ENCODE results near the gene NELFB.
A peak's percentile ranks its signal among the peaks of the same experiment; 100 is the strongest.

NELFB gene

DNA sequence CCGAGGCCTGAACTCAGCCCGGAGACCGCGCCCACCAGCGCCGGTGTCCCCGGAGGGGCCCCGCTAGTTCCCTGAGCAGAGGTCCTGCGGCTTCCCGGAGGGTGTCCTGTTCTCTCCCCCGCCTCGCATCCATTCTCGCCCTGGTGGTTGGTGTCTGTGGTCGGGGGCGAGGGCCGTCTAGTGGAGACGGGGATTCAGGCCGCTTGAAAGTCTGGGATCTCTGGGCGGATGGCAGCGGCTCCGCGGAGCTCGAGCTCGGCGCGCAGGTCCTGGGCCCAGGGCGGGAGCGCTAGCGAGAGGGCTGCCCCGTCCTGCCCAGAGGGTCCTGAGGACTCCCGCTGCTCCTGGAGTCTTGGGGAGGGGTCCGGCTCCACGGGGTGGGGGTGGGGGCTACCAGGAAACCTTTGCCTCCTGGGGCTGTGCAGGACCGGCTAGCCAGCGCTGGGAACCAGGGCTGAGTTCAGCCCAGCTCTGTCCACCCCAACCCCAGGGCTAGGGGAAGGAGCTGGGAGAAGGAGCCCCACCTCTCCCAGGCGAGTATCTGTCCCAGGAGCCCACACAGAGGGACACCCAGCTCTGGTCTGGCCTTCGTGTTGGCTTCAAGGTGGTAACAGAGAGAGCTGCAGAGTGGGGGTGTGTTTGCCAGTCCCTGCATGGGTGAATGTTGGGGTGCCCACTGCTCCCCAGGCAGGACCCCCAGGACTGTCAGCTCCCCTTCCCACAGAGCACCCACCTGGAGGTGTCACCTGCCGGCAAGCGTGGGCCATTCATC lies 26.4 kb downstream of the NELFB start:
- no peak for DNase-seq (ENCODE audit: low read depth)

DNA sequence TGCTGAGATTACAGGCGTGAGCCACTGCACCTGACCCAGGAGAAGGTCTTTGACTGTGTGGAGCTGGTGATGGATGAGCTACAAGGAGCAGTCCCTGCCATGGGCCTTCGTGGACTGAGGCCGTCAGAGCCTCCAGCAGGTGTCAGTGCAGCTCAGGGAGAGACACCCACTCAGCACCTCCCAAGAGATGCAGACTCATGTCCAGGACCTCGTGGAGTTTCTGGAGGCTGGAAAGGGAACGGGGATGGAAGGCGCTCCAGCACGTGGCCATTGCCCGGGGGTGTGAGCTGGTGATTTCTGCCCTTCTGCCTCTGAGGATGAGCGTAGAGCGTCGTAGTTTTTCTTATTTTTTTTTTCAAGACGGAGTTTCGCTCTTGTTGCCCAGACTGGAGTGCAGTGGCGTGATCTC lies 31.9 kb downstream of the NELFB start:
- DNase-seq (ENCODE audit: low read depth), result peak; percentile 74

DNA sequence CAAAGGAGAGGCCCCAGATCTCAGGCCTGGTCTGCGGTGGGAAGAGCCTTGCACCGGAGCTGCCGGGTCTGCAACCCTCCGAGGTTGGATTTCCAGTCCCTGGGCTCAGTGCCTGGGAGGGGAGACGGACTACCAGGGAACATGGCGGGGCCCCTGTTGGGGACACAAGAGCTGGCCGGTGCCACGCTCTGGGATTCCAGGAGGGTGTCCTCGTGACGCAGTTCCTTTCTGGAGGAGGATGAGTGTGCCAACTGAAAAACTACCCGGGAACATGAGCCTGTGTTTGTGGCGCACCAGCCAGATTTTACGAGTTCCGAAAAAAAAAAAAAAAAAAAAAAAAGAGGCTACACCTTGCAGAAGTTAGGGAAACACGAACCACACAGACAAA lies 38.0 kb downstream of the NELFB start:
- DNase-seq (ENCODE audit: low read depth), result no peak

DNA sequence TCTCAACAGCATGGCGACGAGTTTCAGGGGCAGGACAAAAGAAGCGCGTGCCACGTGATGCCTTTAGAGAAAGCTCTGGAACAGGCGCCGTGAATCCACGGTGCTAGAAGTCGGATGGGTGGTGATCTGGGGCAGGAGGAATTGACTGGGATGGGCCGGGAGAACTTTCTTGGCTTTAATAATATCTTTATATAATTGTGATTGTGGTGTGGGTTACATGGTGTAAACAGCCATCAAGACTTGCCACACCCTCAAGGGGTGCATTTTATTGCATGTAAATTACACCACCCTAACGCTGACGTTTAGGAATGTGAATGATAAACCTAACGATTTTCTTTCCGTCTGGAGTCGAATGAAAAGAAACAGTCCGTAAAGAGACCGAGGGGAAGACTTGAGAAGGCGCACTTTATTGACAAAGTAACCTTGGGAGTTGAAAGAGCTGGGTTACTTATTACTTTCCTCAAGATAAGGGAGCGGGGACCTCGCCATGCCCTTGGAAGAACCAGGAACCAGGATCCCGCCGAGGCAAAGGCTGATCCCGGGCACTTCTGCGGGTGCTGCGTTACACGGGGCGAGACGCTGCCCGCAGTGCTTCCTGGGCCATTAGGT lies 38.5 kb downstream of the NELFB start:
- DNase-seq (ENCODE audit: low read depth), result no peak

DNA sequence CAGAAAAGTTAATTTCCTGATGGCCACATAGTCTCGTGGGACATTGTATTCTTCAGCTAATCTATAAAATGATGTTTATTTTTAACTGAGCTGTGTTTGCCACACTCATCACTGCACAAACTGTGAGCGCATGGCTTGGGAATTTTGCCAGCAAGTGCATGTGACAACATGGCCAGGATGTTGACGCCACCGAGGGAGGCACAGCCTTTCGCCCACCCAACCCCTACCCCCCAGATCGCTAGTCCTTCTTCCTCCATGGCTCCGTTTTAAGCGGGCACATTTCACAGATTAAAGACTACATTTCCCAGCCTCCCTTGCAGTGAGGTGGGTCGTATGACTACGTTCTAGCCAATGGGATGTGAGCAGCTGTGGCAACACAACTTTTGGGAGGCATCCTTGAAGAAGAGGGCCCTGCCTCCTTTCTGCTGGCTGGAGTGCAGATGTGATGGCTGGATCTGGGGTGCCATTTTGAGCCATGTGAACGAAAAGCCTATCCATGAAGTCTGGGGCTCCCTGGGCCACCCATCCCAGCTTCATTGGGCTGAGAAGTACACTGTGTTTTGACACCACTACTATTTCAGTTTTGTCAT lies 39.1 kb downstream of the NELFB start:
- peak; percentile 68 for DNase-seq (ENCODE audit: low read depth)

DNA sequence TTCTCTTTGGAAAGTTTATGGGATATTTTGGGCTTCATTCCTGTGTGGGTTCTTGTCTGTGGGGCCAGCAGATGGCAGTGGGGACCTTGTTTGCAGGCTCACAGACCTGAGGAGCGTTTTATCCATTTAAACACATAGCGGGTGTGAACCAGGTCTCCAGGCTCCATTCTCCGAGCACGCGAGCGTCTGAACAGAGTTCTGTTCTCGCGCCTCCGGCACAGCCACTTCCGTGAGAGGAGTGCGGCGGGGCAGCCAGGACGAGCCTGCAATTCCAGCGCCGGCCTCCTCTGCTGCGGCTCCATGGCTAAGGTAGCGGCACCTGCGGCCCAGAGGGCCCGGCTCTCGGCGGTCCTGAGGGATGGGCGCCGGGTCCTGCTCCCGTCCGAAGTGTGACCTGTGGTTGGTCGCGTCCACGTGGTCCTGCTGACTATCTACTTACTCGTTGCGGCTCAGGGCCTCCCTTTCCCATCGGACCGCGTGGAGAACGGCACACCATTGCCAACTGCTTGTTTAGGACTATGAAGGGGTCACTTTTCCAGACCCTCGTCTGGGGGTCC lies 39.6 kb downstream of the NELFB start:
- peak; percentile 48 for DNase-seq (ENCODE audit: low read depth)

DNA sequence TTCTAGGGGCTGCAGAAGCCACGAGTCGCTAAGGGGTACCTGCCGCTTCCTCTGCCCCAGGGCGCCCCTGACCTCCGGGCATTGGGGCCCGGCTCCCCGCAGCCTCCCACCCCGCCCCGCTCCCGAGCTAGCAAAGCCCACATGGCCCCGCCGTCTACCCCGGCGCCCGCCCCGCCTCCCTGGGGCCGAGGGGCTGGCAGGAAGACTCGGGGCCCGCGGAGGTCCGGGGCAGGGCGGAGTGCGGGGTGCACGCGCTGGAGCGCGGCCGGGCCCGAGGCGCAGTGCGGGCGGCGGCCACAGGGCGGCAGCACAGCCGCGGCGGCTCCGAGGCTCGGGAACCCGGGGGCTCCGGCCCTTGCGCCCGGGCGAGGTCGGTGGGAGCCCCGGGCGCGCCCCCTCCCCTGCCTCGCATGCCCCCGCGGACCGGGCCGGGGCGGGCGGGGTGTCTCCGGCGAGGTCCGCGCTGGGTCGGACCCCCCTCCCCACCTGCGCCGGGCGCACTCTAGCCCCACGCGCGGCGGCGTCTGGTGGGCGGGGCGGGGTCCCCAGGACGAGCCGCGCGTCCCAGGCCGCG lies 40.2 kb downstream of the NELFB start:
- DNase-seq (ENCODE audit: low read depth), result peak; percentile 40

DNA sequence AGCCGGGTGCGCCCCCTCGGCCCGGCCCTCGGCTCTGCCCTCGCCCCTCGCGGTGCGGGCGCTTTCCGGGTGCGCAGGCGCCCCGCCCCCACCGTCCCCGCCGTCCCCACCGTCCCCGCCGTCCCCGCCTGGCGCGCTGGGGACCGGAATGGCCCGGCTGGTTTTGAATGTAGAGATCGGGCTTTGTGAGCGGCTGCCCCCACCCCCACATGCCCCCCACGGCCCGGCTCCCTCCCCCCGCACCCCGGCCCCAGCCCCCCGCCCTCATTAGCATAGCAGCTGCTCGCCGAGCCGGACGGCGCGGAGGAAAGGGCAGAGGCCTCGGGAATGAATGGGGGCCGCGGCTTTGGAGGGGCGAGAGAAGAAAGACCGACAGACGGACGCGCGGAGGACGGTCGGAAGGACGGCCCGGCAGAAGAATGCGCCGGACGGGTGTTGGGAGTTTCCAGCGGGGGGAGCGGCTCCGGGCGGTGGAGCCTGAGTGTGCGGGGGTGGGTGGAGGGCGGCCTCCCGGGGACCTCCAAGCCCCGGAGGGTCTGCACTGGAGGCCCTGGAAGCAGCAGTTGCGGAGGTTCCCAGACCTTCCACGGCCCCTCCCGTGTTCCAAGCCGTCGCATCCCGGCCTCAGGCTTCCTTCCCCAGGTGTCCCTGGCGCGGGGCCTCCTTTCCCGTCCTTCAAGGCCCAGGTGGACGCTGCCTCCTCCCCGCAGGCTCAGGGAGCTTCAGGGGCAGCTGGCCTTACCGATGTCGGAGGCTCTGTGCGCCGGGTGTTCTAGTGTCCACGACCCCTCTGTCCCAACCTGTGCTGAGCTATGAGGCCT lies 40.9 kb downstream of the NELFB start:
- DNase-seq (ENCODE audit: low read depth), result no peak

DNA sequence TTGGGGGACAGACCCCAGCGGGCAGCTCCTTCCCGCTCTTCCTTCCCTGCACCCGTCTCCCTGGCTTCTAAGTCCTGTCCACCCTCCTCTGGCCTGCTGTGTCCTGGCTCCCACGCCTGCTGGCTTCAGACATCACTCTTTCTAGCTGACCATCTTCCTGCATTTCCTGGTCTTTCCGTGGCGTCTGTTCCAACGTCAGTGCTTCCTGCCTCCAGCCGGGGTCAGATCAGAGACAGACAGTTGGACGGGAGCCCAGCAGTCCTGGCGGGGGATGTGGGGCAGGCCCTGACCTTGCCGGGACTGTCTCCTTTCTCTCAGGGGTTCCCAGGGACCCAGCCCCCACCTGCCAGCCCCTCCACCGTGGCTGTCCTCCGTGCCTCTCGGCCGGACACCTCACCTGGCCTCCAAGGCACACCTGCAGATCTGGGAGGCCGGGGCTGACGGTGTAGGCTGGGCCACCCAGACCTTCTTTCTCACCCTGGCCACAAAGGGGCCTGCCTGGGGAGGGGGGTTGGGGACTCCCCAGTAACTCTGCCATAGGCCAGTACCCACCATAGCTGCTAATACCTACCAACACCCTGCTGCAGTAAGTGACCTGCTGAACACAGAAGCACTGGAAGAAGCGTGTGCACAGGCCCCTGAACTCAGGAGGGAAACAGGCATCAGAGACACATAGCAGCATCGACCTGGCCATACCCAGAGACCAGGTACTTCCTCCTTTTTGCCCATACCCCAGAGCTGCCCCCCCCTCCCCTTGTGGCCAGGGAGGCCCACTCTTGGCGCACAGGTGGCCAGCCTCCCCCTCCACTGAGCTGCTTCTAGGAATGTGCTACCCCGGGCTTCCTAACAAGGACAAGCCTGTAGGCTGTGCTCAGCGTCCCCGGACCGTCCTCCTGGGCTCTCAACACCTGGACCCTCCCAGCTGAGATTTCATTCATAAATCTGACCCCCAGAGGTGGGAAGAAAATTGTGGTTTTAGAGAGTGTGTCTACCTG lies 41.8 kb downstream of the NELFB start:
- peak; percentile 40 for DNase-seq (ENCODE audit: low read depth)

DNA sequence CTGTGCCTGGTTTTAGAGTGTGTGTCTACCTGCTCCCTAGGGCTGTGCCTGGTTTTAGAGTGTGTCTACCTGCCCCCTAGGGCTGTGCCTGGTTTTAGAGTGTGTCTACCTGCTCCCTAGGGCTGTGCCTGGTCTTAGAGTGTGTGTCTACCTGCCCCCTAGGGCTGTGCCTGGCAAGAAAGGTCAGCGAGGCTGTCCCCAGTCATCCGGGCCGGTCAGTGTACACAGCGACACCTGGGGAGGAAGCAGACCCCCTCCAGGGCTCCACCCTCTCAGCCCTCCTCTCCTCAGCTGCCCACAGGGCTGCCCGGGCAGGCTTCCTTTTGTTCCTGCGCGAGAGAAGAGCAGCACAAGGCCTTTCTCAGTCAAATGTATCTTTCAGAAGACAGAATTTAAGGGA lies 42.8 kb downstream of the NELFB start:
- DNase-seq (ENCODE audit: low read depth), result no peak

DNA sequence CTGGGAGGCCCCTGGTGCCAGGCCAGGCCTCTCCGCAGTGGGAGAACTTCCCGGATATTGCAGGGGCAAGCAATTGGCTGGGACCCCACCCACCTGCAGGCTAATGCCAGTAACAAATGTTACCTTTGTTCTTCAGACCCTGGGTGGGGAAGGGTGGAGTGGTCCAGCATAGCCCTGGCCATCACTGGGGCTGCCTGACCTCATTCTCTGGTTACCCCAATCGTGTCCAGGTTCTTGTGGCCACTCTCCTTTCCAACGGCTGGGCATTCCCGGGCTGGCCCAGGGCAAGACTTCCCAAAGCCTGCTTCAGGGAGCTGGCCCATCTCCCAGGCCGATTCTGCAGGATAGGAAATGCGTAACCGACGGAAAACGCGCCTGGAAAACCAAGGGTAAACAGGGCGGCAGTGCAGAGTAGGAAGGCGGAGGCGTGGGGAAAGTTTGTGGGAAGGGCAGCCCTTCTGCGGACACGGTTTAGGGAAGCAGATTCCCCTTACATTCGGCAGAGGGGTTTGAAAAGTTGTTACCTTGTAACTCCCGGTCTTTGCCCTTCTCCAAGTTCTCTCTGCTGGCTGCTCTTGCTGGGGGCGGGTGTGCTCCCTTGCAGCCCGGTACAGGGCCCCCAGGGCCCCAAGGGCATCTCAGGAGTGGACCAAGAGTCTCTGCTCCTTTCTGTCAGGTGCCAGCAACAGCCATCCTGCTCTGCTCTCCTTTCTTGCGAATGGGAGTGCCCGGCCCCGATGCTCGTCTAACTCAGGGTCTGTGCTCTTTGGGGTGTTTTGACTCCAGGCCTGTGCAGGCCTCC lies 43.5 kb downstream of the NELFB start:
- DNase-seq (ENCODE audit: low read depth), result no peak

DNA sequence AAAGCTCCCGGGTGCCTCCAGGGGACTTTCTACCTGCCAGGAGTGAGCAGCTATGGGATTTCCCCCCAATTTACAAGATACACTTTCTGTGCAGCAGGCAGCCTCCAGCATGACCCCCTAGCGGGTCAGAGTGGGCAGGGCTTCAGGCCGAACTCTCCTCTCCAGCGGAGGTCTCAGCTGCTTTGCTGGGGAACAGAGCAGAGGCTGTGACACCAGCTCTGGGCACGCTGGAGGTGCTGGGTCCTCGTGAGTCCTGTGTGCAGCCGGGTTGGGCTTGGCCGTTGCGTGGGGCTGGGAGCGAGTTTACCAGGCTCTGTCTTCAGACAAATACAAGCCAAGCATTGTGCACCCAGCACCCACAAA lies 44.1 kb downstream of the NELFB start:
- no peak for DNase-seq (ENCODE audit: low read depth)

DNA sequence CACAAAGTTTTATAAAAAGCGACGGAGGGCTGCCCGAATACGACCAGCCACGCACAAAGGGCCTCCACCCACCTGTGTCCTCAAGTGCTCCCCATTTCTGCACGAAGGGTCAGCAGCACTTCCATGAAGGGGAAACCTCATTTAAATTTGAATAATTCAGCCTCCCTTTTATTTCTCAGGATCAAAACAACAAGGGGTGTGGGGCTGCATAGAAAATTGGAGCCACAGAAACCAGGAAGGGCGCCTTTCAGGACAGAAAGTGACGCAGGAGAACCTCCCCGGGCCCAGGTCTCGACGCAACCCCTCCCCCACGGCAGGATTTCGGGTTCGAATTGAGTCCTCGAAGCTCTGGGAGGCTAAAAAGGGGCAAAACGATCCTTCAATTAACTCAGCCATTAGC lies 44.8 kb downstream of the NELFB start:
- DNase-seq (ENCODE audit: low read depth), result no peak

DNA sequence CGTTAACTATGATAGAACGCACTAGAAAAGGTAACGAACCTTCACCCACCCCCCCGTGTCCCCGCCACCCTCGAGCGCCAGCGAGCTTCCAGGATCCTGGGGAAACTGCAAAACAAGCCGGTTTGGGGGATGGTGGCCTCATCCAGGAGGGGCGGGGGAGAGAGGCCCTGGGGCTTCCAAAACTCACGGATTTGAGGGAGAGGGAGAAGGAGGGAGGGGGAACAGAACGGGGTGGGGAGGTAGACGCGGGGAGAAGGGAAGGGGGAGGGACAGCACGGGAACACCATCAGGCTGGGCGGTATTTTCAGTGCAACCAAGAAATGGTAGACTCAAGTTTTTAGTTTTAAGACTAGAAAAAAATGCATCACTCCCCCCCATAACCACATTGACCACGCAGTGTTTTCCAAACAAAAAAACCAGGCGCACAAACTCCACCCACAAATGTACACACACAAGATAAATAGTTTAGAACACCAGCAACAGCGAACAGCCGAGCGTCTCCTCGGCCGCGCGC lies 45.5 kb downstream of the NELFB start:
- peak; percentile 32 for DNase-seq (ENCODE audit: low read depth)

DNA sequence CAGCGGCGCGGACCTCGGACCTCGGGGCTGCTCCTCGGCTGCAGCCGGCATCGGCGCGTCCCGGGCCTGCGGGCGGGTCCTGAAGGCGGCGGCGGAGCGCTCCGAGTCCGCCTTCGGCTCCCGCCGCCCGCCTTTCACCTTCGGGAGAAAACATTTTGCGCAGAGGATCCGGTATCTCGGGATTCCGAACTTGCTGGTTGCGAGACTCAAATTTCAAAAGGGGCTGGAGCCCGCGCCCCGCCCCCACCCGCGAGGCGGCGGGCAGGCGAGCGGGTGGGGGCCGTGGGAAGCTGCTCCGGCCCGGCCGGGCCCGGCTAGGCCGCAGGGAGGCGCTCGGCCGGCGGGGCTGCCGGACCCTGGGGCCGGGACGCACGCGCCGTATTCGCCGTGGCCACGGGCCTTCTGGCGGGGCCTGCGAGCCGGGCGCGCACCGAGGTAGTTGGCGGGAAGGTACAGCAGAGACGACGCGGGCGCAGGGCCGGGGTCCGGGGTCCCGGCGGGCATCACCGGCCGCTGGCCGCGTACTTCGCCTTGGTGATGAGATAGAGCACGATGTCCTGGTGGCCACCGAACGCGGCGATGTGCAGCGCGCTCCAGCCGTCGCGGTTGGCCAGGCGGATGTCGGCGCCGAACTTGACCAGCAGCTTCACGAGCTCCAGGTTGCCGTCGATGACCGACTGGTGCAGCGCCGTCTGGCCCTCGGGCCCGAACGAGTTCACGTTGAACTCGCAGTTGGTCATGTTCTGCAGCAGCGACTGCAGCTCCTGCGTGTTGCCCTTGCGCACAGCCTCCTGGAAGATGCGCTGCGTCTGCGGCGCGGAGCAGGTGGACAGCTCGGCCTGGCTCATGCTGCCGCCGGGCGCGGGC lies 46.2 kb downstream of the NELFB start:
- peak; percentile 45 for DNase-seq (ENCODE audit: low read depth)

DNA sequence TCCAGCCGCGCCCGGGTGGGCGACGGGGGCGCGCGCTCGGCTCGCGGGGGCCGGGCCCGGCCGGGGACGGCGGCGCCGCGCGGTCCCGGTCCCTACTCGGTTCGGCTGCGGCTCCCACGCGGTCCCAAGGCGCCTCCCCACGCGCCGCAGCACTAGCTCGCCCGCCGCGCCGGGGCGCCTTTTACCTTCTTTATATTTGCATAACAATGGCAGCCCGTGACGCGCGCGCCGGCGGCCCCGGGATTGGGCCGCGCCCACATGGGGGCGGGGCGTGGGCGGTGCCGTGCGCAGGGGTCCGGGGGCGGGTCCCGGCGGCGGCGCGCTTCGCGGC lies 47.0 kb downstream of the NELFB start, which contains the start of gene NRARP:
Gene NRARP (minus strand): TSS at position 154 of the 331 bp plus-strand sequence. CDS start 343 bp downstream, outside the sequence.
- peak; percentile 80 for DNase-seq (ENCODE audit: low read depth)

DNA sequence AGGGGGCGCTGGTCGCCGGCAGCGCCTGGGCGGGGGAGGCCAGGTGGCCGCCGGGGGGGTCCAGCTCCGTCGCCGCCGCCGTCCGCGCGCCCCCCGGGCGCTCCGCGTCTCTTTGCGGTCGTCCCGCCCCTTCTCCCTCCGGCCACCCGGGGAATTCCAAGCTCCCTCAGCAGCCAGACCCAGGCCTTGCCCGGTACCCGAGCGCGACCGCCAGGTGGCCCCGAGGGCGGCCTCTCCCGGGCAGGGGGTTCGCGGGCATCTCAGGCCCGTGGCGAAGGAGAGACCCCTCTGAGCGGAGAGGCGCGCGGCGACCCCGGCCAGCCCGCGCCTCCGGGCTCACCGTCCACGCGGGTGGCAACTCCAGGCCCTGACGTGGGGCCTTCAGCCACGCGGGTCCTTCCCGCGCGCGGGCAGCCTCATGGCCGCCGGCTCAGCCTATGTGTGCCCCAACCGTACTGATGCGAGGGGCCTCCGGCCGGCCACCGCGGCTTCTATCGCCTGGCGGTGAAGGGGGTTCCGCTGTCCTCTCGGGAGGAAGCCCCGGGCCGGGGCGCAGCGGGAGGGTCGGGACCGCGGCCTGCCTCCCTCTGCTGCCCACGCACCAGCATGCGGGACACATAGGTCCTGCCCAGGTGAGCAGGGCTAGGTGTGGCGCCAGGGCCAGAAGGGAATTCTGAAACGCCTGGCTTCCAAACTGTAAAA lies 47.5 kb downstream of the NELFB start:
- peak; percentile 74 for DNase-seq (ENCODE audit: low read depth)
